OCI-LY3 (cell line): ENCODE measurements around the gene KCNK5.

ENCODE experiments used
- EZH2phosphoT487 ChIP-seq: fragments of 200-600 bp; shearing (Covaris generic); IDR thresholded peaks from 2 replicates; pipeline ENCODE4 v1.6.1; 2018; ENCODE audit warnings: antibody characterized with exemption, mixed run types, low read depth
- TF ChIP-seq, protein P1 (sequence below): fragments of 200-600, 300-600 bp; sonication (generic); IDR thresholded peaks from 2 replicates; pipeline ENCODE4 v1.5.1; 2014; ENCODE audit warnings: antibody characterized with exemption, low read length, low read depth

GRCh38 chr6:39268171-39268570 lies 38.9 kb upstream of the KCNK5 start:
- TF ChIP-seq, protein P1, sequence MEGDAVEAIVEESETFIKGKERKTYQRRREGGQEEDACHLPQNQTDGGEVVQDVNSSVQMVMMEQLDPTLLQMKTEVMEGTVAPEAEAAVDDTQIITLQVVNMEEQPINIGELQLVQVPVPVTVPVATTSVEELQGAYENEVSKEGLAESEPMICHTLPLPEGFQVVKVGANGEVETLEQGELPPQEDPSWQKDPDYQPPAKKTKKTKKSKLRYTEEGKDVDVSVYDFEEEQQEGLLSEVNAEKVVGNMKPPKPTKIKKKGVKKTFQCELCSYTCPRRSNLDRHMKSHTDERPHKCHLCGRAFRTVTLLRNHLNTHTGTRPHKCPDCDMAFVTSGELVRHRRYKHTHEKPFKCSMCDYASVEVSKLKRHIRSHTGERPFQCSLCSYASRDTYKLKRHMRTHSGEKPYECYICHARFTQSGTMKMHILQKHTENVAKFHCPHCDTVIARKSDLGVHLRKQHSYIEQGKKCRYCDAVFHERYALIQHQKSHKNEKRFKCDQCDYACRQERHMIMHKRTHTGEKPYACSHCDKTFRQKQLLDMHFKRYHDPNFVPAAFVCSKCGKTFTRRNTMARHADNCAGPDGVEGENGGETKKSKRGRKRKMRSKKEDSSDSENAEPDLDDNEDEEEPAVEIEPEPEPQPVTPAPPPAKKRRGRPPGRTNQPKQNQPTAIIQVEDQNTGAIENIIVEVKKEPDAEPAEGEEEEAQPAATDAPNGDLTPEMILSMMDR, result no peak
- TF ChIP-seq EZH2phosphoT487, result no peak
